Subcutaneous abdominal adipose tissue (tissue), 5 donors: ENCODE measurements around the gene PNP.

Experiments used
- H3K27ac ChIP-seq: one replicate; pipeline ENCODE4 v1.7.0; 2013; ENCODE audit warnings: low read depth, mild to moderate bottlenecking, inconsistent platforms, low read length, moderate library complexity
- H3K27me3 ChIP-seq, 5 donors: one replicate each; pipeline ENCODE4 v1.7.0; 2013; ENCODE audit warnings: low read length in 5 of 5, inconsistent platforms in 1 of 5; ENCODE audit not compliant: control insufficient read depth in 5 of 5, insufficient read depth in 4 of 5
- H3K36me3 ChIP-seq, 5 donors: one replicate each; pipeline ENCODE4 v1.7.0; 2013; ENCODE audit warnings: low read length in 5 of 5; ENCODE audit not compliant: control insufficient read depth in 5 of 5, insufficient read depth in 5 of 5
- H3K4me1 ChIP-seq, 5 donors: one replicate each; pipeline ENCODE4 v1.7.0; 2013; ENCODE audit warnings: low read length in 5 of 5, mild to moderate bottlenecking in 3 of 5, moderate library complexity in 1 of 5; ENCODE audit not compliant: control insufficient read depth in 5 of 5, insufficient read depth in 5 of 5
- H3K4me3 ChIP-seq, 5 donors: one replicate each; pipeline ENCODE4 v1.7.0; 2013; ENCODE audit warnings: low read length in 5 of 5, low read depth in 1 of 5
- H3K9ac ChIP-seq, 5 donors: one replicate each; pipeline ENCODE4 v1.7.0; 2013; ENCODE audit warnings: low read length in 5 of 5, mild to moderate bottlenecking in 4 of 5, moderate library complexity in 3 of 5
- H3K9me3 ChIP-seq, 5 donors: one replicate each; pipeline ENCODE4 v1.7.0; 2013; ENCODE audit warnings: low read length in 5 of 5; ENCODE audit not compliant: control insufficient read depth in 5 of 5
- donor health status: healthy.
- donor health status: healthy.
- donor health status: healthy.
- donor health status: healthy.
- donor health status: healthy.

The PNP gene

GRCh38 chr14:20469242-20469889 lies at the start of gene PNP:
Gene PNP, plus strand, starts transcription at chr14:20469406. Its CDS starts 119 bp downstream, at chr14:20469525.
- peaks cover 0 to 22% (median 11%) of the 10 kb centered on the region in 5 donors for H3K36me3 ChIP-seq
- H3K9ac ChIP-seq = peak within 1 kb of the TSS; percentile 81 to 96 (median 85)
- H3K9me3 ChIP-seq = no peaks in the 10 kb centered on the region
- H3K27me3 ChIP-seq = no peaks in the 10 kb centered on the region
- H3K27ac ChIP-seq = peak within 1 kb of the TSS; percentile 95
- H3K4me3 ChIP-seq = peak within 1 kb of the TSS; percentile 88 to 98 (median 94)
- H3K4me1 ChIP-seq = peaks cover 6 to 31% (median 20%) of the 10 kb centered on the region in 5 donors

DNA sequence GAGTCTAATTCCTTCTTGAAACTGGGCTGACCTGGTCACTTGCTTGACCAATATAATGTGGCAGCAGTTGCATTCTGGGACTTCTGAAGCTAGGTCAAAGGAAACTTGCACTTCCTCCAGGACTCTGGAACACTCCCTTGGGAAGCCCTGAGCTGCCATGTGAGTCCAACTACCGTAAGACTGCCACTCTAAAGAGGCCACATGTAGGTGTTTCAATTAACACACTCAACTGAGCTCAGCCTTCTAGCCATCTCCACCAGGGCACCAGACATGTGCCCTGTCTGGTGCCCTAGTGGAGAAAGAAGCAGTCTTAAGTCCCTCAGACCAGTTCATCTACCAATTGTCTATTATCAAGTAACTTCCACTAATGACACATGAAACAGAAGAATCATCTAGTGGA lies 49.8 kb upstream of the PNP start:
- no peaks in the 10 kb centered on the region for H3K27me3 ChIP-seq
- H3K27ac ChIP-seq = no peak overlapping the region
- H3K4me1 ChIP-seq = peaks cover 0 to 16% (median 12%) of the 10 kb centered on the region in 5 donors

GRCh38 chr14:20421267-20421666 lies 47.9 kb upstream of the PNP start:
- Histone ChIP-seq H3K27me3 (no peaks in the 10 kb centered on the region), H3K27ac (no peak overlapping the region), H3K9me3 (no peaks in the 10 kb centered on the region), H3K4me1 (peaks cover 0 to 13% (median 12%) of the 10 kb centered on the region in 5 donors), H3K4me3 (no peak overlapping the region), H3K9ac (no peak overlapping the region), H3K36me3 (no peaks in the 10 kb centered on the region)

More for the DNA sequence above, 49.8 kb upstream of the PNP start:
- Histone ChIP-seq H3K9me3 (no peaks in the 10 kb centered on the region), H3K4me3 (peak overlapping the region in 1 of 5 donors; percentile 4), H3K36me3 (no peaks in the 10 kb centered on the region), H3K9ac (no peak overlapping the region)

- Histone ChIP-seq H3K9me3 (no peaks in the 10 kb centered on the region), H3K4me3 (no peak overlapping the region), H3K27me3 (no peaks in the 10 kb centered on the region), H3K4me1 (peaks cover 2 to 17% (median 13%) of the 10 kb centered on the region in 5 donors), H3K36me3 (no peaks in the 10 kb centered on the region), H3K27ac (no peak overlapping the region), H3K9ac (no peak overlapping the region)
Measured at GRCh38 chr14:20422886-20423285, 46.3 kb upstream of the PNP start.

GRCh38 chr14:20424851-20425250 lies 44.4 kb upstream of the PNP start:
- H3K27ac ChIP-seq = no peak overlapping the region
- no peaks in the 10 kb centered on the region for H3K27me3 ChIP-seq
- H3K4me3 ChIP-seq = no peak overlapping the region
- H3K4me1 ChIP-seq = peaks cover 3 to 26% (median 12%) of the 10 kb centered on the region in 5 donors
- no peaks in the 10 kb centered on the region for H3K36me3 ChIP-seq
- H3K9me3 ChIP-seq = no peaks in the 10 kb centered on the region
- H3K9ac ChIP-seq = no peak overlapping the region

DNA sequence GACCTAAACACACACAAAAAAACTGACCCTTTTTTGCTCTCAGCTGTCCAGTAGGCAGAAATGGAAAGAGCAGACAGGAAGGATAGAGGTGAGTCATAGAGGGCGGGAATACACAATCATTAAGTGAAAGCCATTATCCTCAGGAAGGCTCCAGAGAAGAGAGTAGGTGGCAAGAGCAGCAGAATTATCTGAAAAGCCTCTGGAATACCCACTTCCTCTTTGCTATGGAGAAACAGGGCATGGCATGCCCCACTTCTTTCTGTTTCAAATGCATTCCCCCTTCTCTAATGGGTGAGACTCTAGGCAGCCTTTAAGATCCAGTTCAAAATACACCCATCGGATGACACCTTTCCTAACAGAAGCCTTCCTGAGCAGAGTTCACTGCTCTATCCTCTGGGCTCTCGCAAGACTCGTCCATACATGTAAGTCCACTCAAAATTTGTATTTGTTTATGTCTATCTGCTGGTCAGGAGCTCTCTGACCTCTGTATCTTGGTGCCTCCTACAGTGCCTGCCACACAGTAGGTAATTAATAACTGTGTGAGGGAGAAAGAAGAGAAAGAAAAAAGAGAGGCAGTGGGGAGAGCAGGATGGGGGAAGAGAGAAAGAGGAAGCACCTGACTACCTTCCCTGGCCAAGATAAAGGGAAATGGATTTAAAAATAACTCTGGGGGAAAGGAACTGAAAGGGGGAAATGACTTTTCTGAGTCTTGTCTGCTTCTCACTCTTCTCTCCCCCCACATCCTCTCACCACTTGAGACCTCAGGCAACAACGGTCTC lies 41.8 kb upstream of the PNP start:
- H3K4me3 ChIP-seq = peak overlapping the region in 3 of 5 donors; percentile 4 to 22 (median 13)
- H3K36me3 ChIP-seq = no peaks in the 10 kb centered on the region
- peak overlapping the region in 1 of 5 donors; percentile 26 for H3K9ac ChIP-seq
- no peaks in the 10 kb centered on the region for H3K27me3 ChIP-seq
- H3K4me1 ChIP-seq = peaks cover 3 to 35% (median 21%) of the 10 kb centered on the region in 5 donors
- no peaks in the 10 kb centered on the region for H3K9me3 ChIP-seq
- no peak overlapping the region for H3K27ac ChIP-seq

DNA sequence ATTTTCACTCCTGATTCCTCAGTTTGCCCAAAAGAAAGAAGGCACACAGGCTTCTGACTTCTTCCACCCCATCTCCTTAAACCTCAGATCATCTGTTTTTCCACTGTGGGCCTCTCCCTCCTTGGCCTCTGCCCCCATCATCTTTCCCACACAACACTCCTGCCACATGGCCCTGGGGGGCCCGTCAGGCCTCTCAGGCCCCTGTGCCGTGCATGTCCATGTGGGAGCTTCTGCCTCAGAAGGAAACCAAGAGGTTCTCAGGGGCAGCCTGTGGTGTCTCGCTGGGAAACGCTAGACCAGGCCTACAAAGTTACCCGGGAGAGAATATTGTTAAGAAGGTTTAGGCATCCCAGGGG lies 41.2 kb upstream of the PNP start:
- Histone ChIP-seq H3K9me3 (no peaks in the 10 kb centered on the region), H3K27ac (no peak overlapping the region), H3K9ac (no peak overlapping the region), H3K27me3 (no peaks in the 10 kb centered on the region), H3K36me3 (no peaks in the 10 kb centered on the region), H3K4me1 (peaks cover 3 to 35% (median 21%) of the 10 kb centered on the region in 5 donors), H3K4me3 (peak overlapping the region in 1 of 5 donors; percentile 4)

- H3K4me3 ChIP-seq = no peak overlapping the region
- peak overlapping the region in 1 of 5 donors; percentile 6 for H3K9ac ChIP-seq
- H3K27ac ChIP-seq = no peak overlapping the region
- no peaks in the 10 kb centered on the region for H3K36me3 ChIP-seq
- peaks cover 3 to 35% (median 21%) of the 10 kb centered on the region in 5 donors for H3K4me1 ChIP-seq
- no peaks in the 10 kb centered on the region for H3K27me3 ChIP-seq
- H3K9me3 ChIP-seq = no peaks in the 10 kb centered on the region
Measured at GRCh38 chr14:20428802-20429201, 40.4 kb upstream of the PNP start.

DNA sequence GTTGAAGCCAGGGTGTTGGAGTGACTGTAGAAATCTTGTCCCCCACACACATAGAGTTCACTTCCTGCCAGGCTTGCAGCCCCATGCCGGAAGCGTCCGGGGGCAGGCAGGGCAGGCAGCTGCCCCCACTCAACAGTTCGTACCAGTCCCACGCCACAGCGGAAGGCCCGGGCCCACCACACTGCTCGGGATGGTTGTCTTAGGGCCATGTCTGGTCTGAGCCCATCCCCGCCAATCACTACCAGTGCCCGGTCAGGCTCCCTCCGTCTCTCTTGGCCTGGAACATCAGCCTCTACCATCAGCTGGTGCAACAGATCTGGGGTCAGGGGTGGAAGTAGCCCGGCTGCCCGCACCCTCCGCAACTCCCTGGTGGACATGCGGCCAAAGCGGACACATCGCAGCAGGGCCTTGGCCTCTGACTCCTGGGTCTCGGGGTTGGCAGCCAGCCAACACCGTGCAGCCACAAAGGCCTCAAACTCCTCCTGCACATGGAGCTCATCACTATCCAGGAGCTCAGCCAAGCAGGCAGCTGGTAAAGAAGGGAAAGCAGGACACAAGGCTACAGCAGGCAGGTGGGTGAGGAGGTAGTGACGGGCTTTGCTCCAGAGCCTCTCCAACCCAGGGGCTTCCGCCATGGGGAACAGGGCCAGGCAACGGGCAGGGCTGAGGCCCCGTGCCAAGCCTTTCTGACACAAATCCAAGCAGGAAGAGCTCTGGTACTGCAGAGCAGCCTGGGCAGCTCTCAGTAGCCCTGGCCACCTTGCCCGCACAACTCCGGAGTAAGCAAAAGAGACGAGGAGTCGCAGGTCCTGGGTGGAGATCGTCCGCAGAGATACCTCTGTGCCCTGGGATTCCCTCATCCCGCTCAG lies 39.2 kb upstream of the PNP start:
- Histone ChIP-seq H3K36me3 (no peaks in the 10 kb centered on the region), H3K9ac (no peak overlapping the region), H3K9me3 (no peaks in the 10 kb centered on the region), H3K4me1 (peaks cover 5 to 45% (median 29%) of the 10 kb centered on the region in 5 donors), H3K27me3 (no peaks in the 10 kb centered on the region), H3K27ac (no peak overlapping the region), H3K4me3 (no peak overlapping the region)
